HTR-8/SVneo (cell line): ENCODE results near the gene SETMAR.

Experiments
- DNase-seq: peaks from one replicate; pipeline ENCODE4 v3.0.0; 2011; ENCODE audit warnings: low spot score, mixed read lengths; ENCODE audit not compliant: insufficient read length
- FAIRE-seq: peaks from 2 replicates; lab custom pipeline; 2011; peaks lifted over from hg19 to GRCh38; lab: Jason Lieb, UNC

The SETMAR gene

DNA sequence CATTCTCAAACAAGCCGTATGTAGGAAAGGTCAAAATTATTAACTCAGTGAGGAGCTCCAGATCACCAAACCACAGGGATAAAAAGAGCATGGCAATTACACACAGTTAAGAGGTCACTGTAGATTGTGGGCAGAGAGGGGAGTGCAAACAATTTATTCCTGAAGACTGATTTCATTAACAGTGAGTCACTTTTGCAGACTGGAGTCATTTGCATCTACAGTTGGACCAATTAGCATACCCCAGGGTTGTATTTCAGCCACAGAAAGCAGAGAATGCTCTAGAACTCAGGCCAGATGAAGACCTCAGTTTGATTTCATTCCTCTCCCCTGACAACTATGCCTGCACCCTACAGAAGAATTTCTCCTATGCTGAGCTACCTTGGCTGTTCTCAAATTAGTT lies 40.1 kb downstream of the SETMAR start:
- FAIRE-seq (no peak), DNase-seq (no peak)

DNA sequence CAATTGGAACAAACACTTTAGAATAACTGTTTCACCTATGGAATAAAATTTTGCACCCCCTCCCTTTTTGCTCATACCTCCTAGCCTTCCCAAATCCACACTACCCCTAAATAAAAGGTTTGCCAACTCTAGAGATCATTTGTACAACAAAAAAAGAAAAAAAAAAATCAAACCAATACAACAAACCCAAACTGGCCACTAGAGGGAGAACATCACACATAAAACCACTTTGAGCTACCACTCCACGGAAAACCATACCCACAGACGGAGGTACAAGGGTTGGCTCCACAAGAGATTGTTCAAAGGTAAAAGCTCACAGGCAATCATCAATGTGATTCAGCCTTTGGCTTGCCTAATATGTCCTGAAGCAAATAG lies 47.6 kb downstream of the SETMAR start:
- DNase-seq (peak; percentile 57), FAIRE-seq (no peak)

DNA sequence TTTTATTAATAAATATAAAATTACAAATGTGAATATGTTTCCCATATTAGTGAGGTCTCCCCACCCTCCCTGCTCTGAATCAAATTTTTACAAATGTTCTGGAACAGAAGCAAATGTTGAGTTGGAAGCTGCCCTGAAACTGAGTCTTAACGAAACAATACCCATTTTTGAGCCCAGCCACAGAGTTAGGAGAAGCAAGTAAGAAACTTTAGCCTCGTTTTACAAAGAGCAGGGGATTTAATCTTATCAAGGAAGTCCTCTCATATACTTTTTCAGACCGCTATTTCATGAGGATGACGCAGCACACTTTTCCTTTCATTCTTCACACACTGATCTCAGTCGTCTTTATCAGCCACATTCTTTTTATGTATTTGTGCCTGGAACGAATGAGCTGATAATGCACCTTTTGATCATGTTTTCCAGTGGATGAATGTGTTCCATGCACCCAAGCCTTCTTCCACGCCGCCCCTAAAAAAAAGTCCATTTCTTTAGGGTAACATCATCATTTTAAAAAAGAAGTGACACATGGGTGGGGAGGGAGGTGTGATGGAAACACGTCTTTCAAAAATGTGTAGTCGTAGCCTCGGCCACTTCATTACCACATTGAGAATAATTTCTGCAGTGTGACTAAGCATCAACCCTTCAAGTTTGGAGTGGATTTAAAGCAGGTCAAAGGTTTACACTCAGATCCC lies 48.1 kb downstream of the SETMAR start:
- no peak for FAIRE-seq

DNA sequence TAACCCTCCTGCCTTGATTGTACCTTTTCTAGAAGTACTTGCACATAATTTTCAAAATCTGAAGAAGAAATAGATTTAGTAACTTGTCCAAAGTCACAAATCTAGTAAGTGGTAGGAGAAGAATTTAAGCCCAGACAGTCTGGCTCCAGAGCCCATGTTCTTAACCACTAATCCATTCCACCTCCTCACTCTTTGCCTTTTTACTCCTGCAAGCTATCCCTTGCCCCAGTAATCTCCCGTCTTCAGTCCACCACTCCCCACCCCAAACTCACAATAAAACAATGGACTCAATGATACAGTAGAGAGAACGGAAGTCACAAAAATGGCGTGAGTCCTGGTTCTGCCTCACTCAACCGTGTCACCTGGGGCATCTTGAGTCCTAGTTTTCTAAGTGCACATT lies 48.7 kb downstream of the SETMAR start:
- no peak for DNase-seq
- no peak for FAIRE-seq

More for the DNA sequence above, 48.1 kb downstream of the SETMAR start:
- DNase-seq = no peak

DNA sequence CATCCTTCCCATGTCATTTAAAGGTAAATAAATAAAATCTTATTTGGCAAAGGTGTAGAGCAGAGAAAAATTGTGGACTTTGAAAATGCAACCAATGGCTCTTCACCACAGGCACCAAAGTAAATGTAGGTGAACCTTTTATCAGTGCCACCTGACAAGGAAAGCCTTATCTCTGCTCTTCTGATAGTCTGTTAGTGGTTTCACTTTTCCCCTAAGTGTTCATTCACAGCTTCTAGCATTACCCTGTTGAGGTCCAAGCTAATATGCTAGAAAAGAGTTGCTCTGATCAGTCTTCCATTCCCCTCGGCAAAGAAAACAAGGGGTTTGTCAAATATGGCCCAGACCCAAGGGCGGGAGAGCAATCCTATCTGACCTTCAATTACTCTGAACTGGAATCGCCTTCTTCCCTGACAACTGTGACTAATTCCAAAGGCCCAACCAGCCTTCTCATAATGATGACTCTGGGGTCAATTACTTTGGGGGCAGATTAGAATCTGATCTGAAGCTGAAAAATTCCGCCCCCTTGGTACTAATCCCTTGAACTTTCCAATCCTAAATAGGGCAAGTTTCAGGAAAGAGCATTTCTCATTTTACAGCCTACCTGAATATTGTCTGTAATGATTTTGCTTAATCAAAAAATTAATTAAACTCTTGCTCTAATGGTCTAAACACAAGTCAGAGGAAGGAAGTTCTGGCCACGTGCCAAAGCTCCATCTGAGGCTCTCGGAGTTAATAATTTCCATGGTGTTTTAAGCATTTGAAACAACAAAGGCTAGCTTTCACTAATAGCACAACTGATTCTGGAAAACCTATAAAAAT lies 52.4 kb downstream of the SETMAR start:
- FAIRE-seq (no peak), DNase-seq (no peak)

DNA sequence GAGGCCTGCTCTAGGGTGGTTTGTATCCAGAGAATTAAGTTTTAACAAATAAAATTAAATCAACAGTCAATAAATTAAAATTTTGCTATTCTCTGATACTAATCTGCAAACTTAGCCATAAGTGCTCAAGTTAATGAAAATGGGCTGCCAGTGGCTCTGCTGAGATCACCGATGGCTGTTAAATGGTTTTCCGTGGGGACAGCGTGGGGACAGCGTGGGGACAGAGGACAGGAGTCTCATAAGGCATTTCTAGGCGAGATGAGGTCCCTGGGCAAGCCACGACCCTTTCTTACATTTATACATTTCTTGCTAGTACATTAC lies 53.0 kb downstream of the SETMAR start:
- no peak for FAIRE-seq

DNA sequence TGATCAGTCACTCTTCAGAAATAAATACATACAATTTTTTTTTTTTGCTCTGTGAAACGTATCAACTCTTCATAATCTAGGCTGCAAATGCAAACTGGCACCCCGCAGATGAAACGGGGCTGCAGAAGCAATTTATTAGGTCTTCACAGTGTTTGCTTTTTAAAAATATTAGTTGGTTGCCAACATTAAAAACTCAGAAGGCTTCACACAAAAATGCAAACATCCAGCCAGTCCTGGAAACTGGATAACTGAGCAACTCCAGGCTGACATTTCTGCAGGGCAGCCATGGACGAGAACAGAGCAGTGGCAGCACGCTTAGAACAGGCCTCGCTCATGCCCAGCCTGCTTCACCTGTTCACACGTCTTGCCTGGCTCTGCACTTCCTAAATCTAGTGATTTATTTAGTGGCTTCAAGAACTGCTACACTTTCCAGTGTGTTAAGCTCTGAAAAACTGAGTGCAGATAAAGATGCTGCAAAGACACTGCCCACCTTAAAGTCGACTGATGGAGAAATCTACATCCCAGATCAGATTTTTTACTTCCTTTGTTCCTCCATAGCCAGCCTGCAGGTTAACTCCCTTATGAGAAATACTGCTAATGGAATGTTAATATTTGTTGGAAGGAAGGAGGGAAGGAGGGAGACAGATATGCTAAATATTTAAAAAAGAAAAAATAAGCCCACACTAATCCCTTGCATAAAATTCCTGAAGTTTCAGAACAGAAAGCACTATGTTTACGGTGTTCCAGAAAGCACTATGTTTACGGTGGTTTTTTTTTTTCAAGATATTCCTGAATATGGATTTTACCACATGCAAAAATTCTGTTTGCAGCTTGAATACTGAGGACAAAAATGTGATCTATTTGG lies 53.6 kb downstream of the SETMAR start:
- no peak for DNase-seq

More for the DNA sequence above, 53.0 kb downstream of the SETMAR start:
- DNase-seq = no peak

DNA sequence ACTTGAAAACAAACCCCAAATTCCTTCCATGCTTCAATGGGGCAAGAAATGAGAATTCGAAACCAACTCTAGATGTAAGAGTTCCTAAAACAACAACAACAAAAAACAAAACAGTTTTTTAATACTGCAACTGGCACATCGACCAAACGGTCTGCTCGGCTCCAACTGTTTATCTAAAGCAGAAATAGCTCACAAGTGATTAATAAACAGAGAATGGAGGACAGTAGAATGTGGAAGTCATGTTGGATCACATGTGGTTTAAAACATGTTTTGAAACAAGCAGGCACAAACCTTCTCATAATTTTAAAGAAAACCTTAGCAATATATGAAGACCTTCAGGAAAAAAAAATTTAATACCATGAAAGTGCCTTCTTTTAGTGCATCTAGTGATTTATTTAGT lies 55.1 kb downstream of the SETMAR start:
- DNase-seq (no peak), FAIRE-seq (no peak)

More for the DNA sequence above, 53.6 kb downstream of the SETMAR start:
- FAIRE-seq = no peak

DNA sequence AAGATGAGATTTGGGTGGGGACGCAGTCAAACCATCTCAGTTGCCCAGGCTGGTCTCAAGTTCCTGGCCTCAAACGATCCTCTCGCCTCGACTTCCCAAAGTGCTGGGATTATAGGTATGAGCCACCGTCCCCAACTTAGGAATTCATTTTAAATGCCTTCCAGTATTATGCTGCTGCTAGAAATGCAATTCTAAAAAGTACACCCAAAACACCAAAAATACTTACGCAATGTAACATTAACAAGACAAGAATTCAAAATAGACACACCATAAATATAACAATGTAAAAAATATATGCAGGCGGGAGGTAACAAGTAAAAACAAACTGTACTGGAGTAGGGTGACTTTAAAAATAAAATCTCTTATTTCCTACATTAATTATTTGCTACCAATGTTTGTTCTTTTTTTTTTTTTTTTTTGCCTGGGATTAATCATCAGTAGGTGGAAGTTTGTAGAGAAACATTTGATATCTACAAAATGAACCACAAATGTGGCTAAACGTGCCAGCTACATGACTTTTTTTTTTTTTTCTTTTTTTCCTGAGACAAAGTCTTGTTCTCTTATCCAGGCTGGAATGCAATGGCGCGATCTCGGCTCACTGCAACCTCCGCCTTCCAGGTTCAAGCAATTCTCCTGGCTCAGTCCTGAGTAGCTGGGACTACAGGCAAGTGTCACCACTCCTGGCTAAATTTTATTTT lies 56.8 kb downstream of the SETMAR start:
- FAIRE-seq (no peak), DNase-seq (no peak)

DNA sequence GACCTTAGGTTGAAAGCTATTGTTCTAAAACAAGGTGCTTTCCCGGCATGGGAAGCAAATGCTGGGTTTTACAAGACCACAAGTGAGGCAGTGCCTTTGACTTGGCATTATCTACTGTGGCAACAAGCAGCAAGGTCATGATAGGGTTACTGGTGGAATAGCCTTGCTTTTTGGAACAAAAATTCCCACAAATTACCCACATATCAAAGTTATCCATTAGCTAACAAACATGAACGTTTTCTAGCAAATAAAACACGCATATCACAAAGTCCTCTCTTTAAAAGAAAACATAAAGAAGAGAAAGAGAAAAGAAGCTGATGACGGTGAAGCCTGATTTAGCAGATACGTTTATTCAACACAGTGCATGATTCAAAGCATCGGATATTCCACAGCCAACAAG lies 57.6 kb downstream of the SETMAR start:
- DNase-seq = no peak
- FAIRE-seq = no peak

DNA sequence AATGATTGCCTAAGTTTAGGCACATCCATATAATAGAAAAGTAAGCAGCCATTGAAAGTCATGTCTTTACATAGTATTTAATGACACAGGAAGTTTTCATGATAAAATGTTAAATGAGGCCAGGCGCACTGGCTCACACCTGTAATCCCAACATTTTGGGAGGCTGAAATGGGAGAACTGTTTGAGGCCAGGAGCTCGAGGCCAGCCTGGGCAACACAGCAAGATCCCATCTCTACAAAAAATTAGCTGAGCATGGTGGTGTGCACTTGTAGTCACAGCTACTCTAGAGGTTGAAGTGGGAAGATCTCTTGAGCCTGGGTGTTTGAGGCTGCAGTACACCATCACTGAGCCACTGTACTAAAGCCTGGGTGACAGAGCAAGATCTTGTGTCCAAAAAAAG lies 59.4 kb downstream of the SETMAR start:
- DNase-seq (no peak), FAIRE-seq (no peak)
